ENCODE measurements around the gene EXT2. TPM values are rescaled to one million over a fixed set of nuclear protein-coding genes. Genes with fewer than 3 reads are reported as not detected.

The EXT2 gene
- total RNA-seq, 4 donors from 2014 or later, result 47.8 to 80.4 (median 68.0) TPM

DNA sequence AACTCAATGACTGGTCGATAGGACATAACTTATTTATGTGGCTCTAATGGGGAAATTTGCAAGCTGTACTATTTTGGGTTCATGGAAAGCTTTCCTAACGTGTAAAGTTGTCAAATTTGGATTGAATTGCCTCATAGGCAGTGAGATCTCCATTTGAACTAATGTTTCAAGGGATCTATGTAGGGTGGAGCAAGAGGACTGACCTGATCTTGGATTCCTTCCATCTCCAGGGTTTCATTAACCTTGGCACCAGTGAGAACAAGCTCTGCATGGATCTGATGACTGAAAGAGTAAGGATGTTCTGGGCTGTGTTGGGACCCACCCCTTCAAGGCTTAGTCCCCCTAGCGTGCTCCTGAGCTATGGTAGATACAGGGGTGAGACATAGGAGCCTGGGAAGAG lies 45.6 kb upstream of the EXT2 start:
- no peak overlapping the region for H3K4me3 ChIP-seq
- H3K27ac ChIP-seq (replicated peaks in 1 of 4), result no peak overlapping the region
- no peaks in the 10 kb centered on the region for H3K9me3 ChIP-seq
- no peaks in the 10 kb centered on the region for H3K27me3 ChIP-seq
- no peaks in the 10 kb centered on the region for H3K36me3 ChIP-seq
- intact Hi-C loops (cut with DNase I), result no loop called here
- H3K4me1 ChIP-seq, result no peaks in the 10 kb centered on the region
- WGBS, result 86% methylated on average over 3 of the region's 3 CpGs
- TF ChIP-seq, protein P1, sequence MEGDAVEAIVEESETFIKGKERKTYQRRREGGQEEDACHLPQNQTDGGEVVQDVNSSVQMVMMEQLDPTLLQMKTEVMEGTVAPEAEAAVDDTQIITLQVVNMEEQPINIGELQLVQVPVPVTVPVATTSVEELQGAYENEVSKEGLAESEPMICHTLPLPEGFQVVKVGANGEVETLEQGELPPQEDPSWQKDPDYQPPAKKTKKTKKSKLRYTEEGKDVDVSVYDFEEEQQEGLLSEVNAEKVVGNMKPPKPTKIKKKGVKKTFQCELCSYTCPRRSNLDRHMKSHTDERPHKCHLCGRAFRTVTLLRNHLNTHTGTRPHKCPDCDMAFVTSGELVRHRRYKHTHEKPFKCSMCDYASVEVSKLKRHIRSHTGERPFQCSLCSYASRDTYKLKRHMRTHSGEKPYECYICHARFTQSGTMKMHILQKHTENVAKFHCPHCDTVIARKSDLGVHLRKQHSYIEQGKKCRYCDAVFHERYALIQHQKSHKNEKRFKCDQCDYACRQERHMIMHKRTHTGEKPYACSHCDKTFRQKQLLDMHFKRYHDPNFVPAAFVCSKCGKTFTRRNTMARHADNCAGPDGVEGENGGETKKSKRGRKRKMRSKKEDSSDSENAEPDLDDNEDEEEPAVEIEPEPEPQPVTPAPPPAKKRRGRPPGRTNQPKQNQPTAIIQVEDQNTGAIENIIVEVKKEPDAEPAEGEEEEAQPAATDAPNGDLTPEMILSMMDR (IDR thresholded peaks at IDR 0.05), result no peak
- TF ChIP-seq EP300 (IDR thresholded peaks at IDR 0.05), result no peak
- TF ChIP-seq POLR2A (IDR thresholded peaks at IDR 0.05; ENCODE audit: low read depth), result no peak
- TF ChIP-seq POLR2AphosphoS5 (IDR thresholded peaks at IDR 0.05), result no peak
- no peak for DNase-seq (ENCODE audit: extremely low spot score)

DNA sequence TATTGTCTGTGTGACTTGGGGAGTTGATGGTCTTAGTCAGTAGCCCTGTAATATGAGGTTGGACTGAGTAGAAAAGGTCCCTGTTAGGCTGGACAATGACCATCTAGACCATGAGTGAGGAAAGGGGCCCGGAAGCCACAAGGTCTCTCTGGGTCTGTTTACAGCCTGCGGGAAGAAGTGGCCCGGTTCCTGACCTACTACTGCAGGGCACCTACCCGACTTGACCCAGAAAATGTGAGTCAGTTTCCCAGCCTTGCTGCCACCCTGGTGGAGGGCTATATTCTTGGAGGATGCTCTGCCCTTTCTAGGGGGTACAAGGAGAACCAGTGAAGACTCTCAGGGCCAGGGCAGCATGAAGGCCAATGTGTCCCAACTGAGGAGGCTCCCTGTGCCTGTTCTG lies 44.3 kb upstream of the EXT2 start:
- Histone ChIP-seq H3K27me3 (no peaks in the 10 kb centered on the region), H3K9me3 (no peaks in the 10 kb centered on the region), H3K27ac (replicated peaks in 1 of 4) (no peak overlapping the region), H3K36me3 (no peaks in the 10 kb centered on the region), H3K4me3 (no peak overlapping the region), H3K4me1 (no peaks in the 10 kb centered on the region)
- TF ChIP-seq POLR2A (IDR thresholded peaks at IDR 0.05; ENCODE audit: low read depth), result no peak
- no peak for DNase-seq (ENCODE audit: extremely low spot score)
- WGBS, result 100% methylated on average over 1 of the region's 4 CpGs
- intact Hi-C loops (cut with DNase I), result no loop called here

DNA sequence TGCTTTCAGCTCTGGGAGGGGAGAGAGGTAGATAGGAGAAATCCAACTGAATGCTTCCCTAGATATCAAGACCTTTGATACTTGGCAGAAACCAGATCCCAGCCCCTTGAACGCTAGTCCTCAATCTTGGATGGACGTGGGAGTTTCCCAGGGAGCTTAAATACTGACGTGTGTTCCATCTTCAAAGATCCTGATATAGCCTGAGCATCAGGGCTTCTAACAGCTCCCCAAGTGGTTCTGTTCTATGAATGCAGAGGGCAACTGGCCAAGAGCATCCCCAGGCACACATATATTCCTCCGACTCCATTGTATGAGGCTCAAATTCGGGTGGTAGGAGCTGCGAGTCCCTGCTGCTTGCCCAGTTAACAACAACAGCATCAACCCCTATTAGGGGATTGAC lies 38.1 kb upstream of the EXT2 start:
- Histone ChIP-seq H3K36me3 (no peaks in the 10 kb centered on the region), H3K4me1 (no peaks in the 10 kb centered on the region), H3K27ac (replicated peaks in 1 of 4) (no peak overlapping the region), H3K4me3 (no peak overlapping the region), H3K9me3 (no peaks in the 10 kb centered on the region), H3K27me3 (no peaks in the 10 kb centered on the region)
- intact Hi-C loops (cut with DNase I), result no loop called here
- whole genome bisulfite sequencing, result 67% methylated on average over 3 of the region's 6 CpGs
- TF ChIP-seq POLR2A (IDR thresholded peaks at IDR 0.05; ENCODE audit: low read depth) (no peak), POLR2AphosphoS5 (IDR thresholded peaks at IDR 0.05) (no peak), EP300 (IDR thresholded peaks at IDR 0.05) (no peak)
- TF ChIP-seq, protein P1 (IDR thresholded peaks at IDR 0.05), result no peak
- no peak for DNase-seq (ENCODE audit: extremely low spot score)

DNA sequence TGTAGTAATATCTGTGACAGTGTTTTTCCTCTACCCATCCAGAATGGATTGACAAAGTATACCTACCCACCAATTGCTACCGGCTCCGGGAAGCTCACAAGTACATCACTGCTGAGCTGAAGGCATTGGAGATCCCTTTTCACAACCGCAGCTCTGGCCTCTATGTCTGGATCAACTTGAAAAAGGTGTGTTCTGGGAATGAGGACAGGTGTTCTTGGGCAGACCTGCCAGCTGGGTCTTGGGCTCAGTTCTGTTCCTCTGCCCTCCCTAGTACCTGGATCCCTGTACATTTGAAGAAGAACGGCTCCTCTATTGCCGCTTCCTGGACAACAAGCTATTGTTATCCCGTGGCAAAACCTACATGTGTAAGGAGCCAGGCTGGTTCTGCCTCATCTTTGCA lies 37.2 kb upstream of the EXT2 start:
- TF ChIP-seq POLR2AphosphoS5 (IDR thresholded peaks at IDR 0.05) (no peak), POLR2A (IDR thresholded peaks at IDR 0.05; ENCODE audit: low read depth) (no peak)
- TF ChIP-seq, protein P1 (IDR thresholded peaks at IDR 0.05), result no peak
- 84% methylated on average over 5 of the region's 6 CpGs for WGBS

DNA sequence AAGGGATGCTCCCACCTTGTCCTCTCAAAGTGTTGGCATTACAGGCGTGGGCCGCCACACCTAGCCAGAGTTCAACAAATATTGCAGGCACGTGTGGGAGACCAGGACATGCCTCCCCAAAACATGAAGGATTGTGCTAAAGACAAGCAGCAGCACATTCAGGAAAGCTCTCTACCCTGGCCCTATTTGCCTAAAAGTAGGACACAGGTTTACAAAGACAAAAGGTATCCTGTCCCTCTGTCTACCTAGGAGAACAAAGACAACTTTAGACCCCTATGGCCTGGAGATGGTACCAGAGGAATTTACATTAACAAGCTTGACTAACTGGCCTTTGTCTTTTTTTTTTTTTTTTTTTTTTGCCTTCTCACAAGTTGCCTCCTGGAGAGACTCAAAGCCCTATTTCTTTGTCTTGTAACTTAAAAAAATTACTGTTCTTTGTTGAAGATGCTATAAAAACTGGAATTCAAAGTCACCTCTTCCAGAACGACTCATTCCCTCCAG lies 30.3 kb upstream of the EXT2 start:
- intact Hi-C loops (cut with DNase I), result no loop called here
- peaks cover 0 to 6% (median 2%) of the 10 kb centered on the region in 4 donors for H3K36me3 ChIP-seq
- 57% methylated on average over 4 of the region's 4 CpGs for WGBS
- H3K27ac ChIP-seq (replicated peaks in 1 of 4), result peak overlapping the region; percentile 91 to 96 (median 94)
- no peak for TF ChIP-seq POLR2AphosphoS5 (IDR thresholded peaks at IDR 0.05)
- TF ChIP-seq POLR2A (IDR thresholded peaks at IDR 0.05; ENCODE audit: low read depth), result no peak
- no peak for TF ChIP-seq EP300 (IDR thresholded peaks at IDR 0.05)
- TF ChIP-seq, protein P1 (IDR thresholded peaks at IDR 0.05), result no peak
- H3K27me3 ChIP-seq, result no peaks in the 10 kb centered on the region
- H3K4me1 ChIP-seq, result peaks cover 10 to 37% (median 22%) of the 10 kb centered on the region in 4 donors
- no peak for DNase-seq (ENCODE audit: extremely low spot score)
- H3K4me3 ChIP-seq, result peak overlapping the region in 3 of 4 donors; percentile 68 to 81 (median 73)
- H3K9me3 ChIP-seq, result no peaks in the 10 kb centered on the region

More for the DNA sequence above, 37.2 kb upstream of the EXT2 start:
- Histone ChIP-seq H3K27me3 (no peaks in the 10 kb centered on the region), H3K9me3 (no peaks in the 10 kb centered on the region), H3K36me3 (no peaks in the 10 kb centered on the region), H3K27ac (replicated peaks in 1 of 4) (no peak overlapping the region), H3K4me3 (no peak overlapping the region), H3K4me1 (no peaks in the 10 kb centered on the region)
- intact Hi-C loops (cut with DNase I), result no loop called here
- no peak for DNase-seq (ENCODE audit: extremely low spot score)
